Measurements from ENCODE around the gene RPL35A.
"Not testable (repeated sequence)": the region's sequence is repeated elsewhere in the genome, so short reads cannot be mapped to it uniquely, and the experiment has no call there.

RPL35A gene

GRCh38 chr3:197952440-197952839 lies 2.5 kb downstream of the RPL35A start:
- DNase-seq (ENCODE audit: low read depth in 2 of 2) = no peak

GRCh38 chr3:197953325-197953724 lies 3.3 kb downstream of the RPL35A start:
- DNase-seq (ENCODE audit: low read depth in 2 of 2) = no peak

- no peak for DNase-seq (ENCODE audit: low read depth in 2 of 2)
These were observed 3.9 kb downstream of the RPL35A start for GRCh38 chr3:197953881-197954280.

- no peak for DNase-seq (ENCODE audit: low read depth in 2 of 2)
These were observed 6.0 kb downstream of the RPL35A start for GRCh38 chr3:197955892-197956477.

GRCh38 chr3:197956626-197956988 lies 6.6 kb downstream of the RPL35A start:
- no peak for DNase-seq (ENCODE audit: low read depth in 2 of 2)

- DNase-seq (ENCODE audit: low read depth in 2 of 2) = no peak
These were observed 7.8 kb downstream of the RPL35A start for GRCh38 chr3:197957790-197958133.

GRCh38 chr3:197958346-197958745 lies 8.4 kb downstream of the RPL35A start:
- no peak for DNase-seq (ENCODE audit: low read depth in 2 of 2)

- not testable (repeated sequence) for DNase-seq (ENCODE audit: low read depth in 2 of 2)
These were observed 8.9 kb downstream of the RPL35A start for GRCh38 chr3:197958848-197959247.

GRCh38 chr3:197959500-197959890 lies 9.5 kb downstream of the RPL35A start:
- DNase-seq (ENCODE audit: low read depth in 2 of 2) = no peak

- peak; percentile 88 to 92 for DNase-seq (ENCODE audit: low read depth in 2 of 2)
These were observed 10.1 kb downstream of the RPL35A start, which contains the start of gene LMLN for GRCh38 chr3:197959891-197960693. Gene LMLN, plus strand, starts transcription at chr3:197960217. Its CDS starts 29 bp downstream, at chr3:197960246.

- peak in 1 of 2 donors; percentile 41 for DNase-seq (ENCODE audit: low read depth in 2 of 2)
These were observed 10.9 kb downstream of the RPL35A start for GRCh38 chr3:197960694-197961581.

- DNase-seq (ENCODE audit: low read depth in 2 of 2) = no peak
These were observed 11.6 kb downstream of the RPL35A start for GRCh38 chr3:197961582-197961945.

- DNase-seq (ENCODE audit: low read depth in 2 of 2) = no peak
These were observed 13.1 kb downstream of the RPL35A start for GRCh38 chr3:197963019-197963637.

GRCh38 chr3:197967337-197967989 lies 17.5 kb downstream of the RPL35A start:
- not testable (repeated sequence) for DNase-seq (ENCODE audit: low read depth in 2 of 2)

GRCh38 chr3:197970588-197970987 lies 20.6 kb downstream of the RPL35A start:
- DNase-seq (ENCODE audit: low read depth in 2 of 2) = no peak

GRCh38 chr3:197974016-197974415 lies 24.0 kb downstream of the RPL35A start:
- no peak for DNase-seq (ENCODE audit: low read depth in 2 of 2)

- no peak for DNase-seq (ENCODE audit: low read depth in 2 of 2)
These were observed 25.3 kb downstream of the RPL35A start for GRCh38 chr3:197975311-197975710.

GRCh38 chr3:197983076-197983475 lies 33.1 kb downstream of the RPL35A start:
- DNase-seq (ENCODE audit: low read depth in 2 of 2) = no peak

GRCh38 chr3:197989651-197990050 lies 39.7 kb downstream of the RPL35A start:
- DNase-seq (ENCODE audit: low read depth in 2 of 2) = no peak

GRCh38 chr3:197994736-197995135 lies 44.7 kb downstream of the RPL35A start:
- no peak for DNase-seq (ENCODE audit: low read depth in 2 of 2)

- DNase-seq (ENCODE audit: low read depth in 2 of 2) = no peak
These were observed 46.9 kb downstream of the RPL35A start for GRCh38 chr3:197996855-197997254.

GRCh38 chr3:197997936-197998335 lies 47.9 kb downstream of the RPL35A start:
- no peak for DNase-seq (ENCODE audit: low read depth in 2 of 2)
